Cardiac muscle cell (in vitro differentiated cells and primary cell): ENCODE results near the gene UBIAD1. TPM values are rescaled to one million over a fixed set of nuclear protein-coding genes. Genes with fewer than 3 reads are reported as not detected.

Experiments
- DNase-seq, 2 donors: peaks; one replicate each; pipeline versions ENCODE4 v3.0.0 to v3.0.0-alpha.2; 2010 to 2017; ENCODE audit warnings: low read depth in 1 of 2, low spot score in 1 of 2
- H3K27ac ChIP-seq: fragments of 200-600 bp; sonication (generic); 2 replicates; pipeline ENCODE4 v1.5.1; 2016
- H3K27me3 ChIP-seq: fragments of 200-600 bp; sonication (generic); 2 replicates; pipeline ENCODE4 v1.6.0; 2016; ENCODE audit warnings: control low read depth
- H3K36me3 ChIP-seq: fragments of 200-600 bp; sonication (generic); 2 replicates; pipeline ENCODE4 v1.5.1; 2016; ENCODE audit warnings: control low read depth
- H3K4me1 ChIP-seq: fragments of 200-600 bp; sonication (generic); 2 replicates; pipeline ENCODE4 v1.8.1; 2017; ENCODE audit warnings: low read depth, mild to moderate bottlenecking, mixed run types
- H3K4me3 ChIP-seq: fragments of 200-600 bp; sonication (generic); 2 replicates; pipeline ENCODE4 v1.5.1; 2016; ENCODE audit warnings: mild to moderate bottlenecking
- H3K9me3 ChIP-seq: fragments of 200-600 bp; sonication (generic); 2 replicates; pipeline ENCODE4 v1.5.1; 2017; ENCODE audit warnings: low read depth, mild to moderate bottlenecking, control low read depth
- CTCF ChIP-seq: IDR thresholded peaks from 2 replicates; pipeline ENCODE4 v1.5.1; 2012; ENCODE audit warnings: low read depth, mild to moderate bottlenecking, low read length
- polyA plus RNA-seq: library from polyadenylated mRNA; unstranded; fragments of >200 nt; fragmentation: Nextera tagmentation; extraction: Ambion mirVana; gene quantifications from 2 replicates; pipeline ENCODE4 v1.2.1, GENCODE V29; 2016
- total RNA-seq: library from RNA; depleted of rRNA; stranded (reverse); fragments of >200 nt; gene quantifications from 2 replicates; pipeline ENCODE4 v1.2.3, GENCODE V29; 2016

UBIAD1 gene
- total and polyA plus RNA-seq, 2 experiments from 2014 or later = 16.9 to 18.7 TPM

GRCh38 chr1:11328444-11328843 is 55.4 kb downstream of the UBIAD1 start:
- H3K4me1 ChIP-seq = peaks cover 3% of the 10 kb centered on the region
- no peak for DNase-seq
- no peak for TF ChIP-seq CTCF
- H3K36me3 ChIP-seq = no peaks in the 10 kb centered on the region
- no peak overlapping the region for H3K27ac ChIP-seq
- no peak overlapping the region for H3K4me3 ChIP-seq
- H3K27me3 ChIP-seq = no peaks in the 10 kb centered on the region
- H3K9me3 ChIP-seq = no peaks in the 10 kb centered on the region

- Histone ChIP-seq H3K4me1 (peaks cover 5% of the 10 kb centered on the region), H3K36me3 (no peaks in the 10 kb centered on the region), H3K4me3 (no peak overlapping the region), H3K27ac (no peak overlapping the region), H3K27me3 (no peaks in the 10 kb centered on the region), H3K9me3 (no peaks in the 10 kb centered on the region)
- DNase-seq = no peak
- TF ChIP-seq CTCF = no peak
These were observed 57.4 kb downstream of the UBIAD1 start for GRCh38 chr1:11330411-11330810.

GRCh38 chr1:11331036-11331944 is 58.3 kb downstream of the UBIAD1 start:
- no peak for DNase-seq
- Histone ChIP-seq H3K36me3 (no peaks in the 10 kb centered on the region), H3K9me3 (no peaks in the 10 kb centered on the region), H3K27ac (no peak overlapping the region), H3K27me3 (no peaks in the 10 kb centered on the region), H3K4me1 (peaks cover 5% of the 10 kb centered on the region), H3K4me3 (no peak overlapping the region)
- no peak for TF ChIP-seq CTCF

- H3K9me3 ChIP-seq = no peaks in the 10 kb centered on the region
- no peaks in the 10 kb centered on the region for H3K27me3 ChIP-seq
- no peak for DNase-seq
- H3K27ac ChIP-seq = no peak overlapping the region
- H3K4me1 ChIP-seq = peaks cover 5% of the 10 kb centered on the region
- no peak for TF ChIP-seq CTCF
- no peaks in the 10 kb centered on the region for H3K36me3 ChIP-seq
- H3K4me3 ChIP-seq = no peak overlapping the region
These were observed 59.0 kb downstream of the UBIAD1 start for GRCh38 chr1:11331945-11332546.

GRCh38 chr1:11333631-11334030 is 60.6 kb downstream of the UBIAD1 start:
- Histone ChIP-seq H3K4me3 (no peak overlapping the region), H3K9me3 (no peaks in the 10 kb centered on the region), H3K27me3 (no peaks in the 10 kb centered on the region), H3K36me3 (no peaks in the 10 kb centered on the region), H3K4me1 (peaks cover 5% of the 10 kb centered on the region), H3K27ac (no peak overlapping the region)
- no peak for TF ChIP-seq CTCF
- DNase-seq = peak in 1 of 2 donors; percentile 29
